NCI-H82 treated with DMSO at 0.1 percent for 48 hours (cell line): ENCODE data around the gene ACKR1.
A peak's percentile ranks its signal among the peaks of the same experiment; 100 is the strongest.

Experiments used
- DNase-seq: peaks from one replicate; lab custom pipeline; 2025; ENCODE audit not compliant: unreplicated experiment; lab: John Stamatoyannopoulos, UW

The ACKR1 gene

DNA sequence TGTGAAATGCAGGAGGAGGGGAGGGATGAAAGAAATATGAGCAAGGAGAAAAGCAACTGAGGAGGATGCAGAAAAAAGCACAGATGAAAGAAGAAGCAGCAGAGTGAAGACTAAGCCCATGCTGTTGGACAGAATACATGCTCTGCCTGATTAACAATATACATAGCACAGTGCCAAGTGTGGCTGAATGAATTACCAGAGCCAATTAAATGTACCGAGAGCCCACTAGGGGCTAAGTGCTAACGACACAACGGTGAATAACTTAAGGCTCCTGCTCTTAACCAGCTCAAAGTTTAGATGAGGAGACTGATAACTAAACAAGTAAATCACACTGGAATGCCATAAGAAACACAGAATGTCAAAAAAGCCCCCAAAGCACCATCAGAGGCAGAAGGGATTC, 17.6 kb upstream of the ACKR1 start:
- DNase-seq, result no peak

DNA sequence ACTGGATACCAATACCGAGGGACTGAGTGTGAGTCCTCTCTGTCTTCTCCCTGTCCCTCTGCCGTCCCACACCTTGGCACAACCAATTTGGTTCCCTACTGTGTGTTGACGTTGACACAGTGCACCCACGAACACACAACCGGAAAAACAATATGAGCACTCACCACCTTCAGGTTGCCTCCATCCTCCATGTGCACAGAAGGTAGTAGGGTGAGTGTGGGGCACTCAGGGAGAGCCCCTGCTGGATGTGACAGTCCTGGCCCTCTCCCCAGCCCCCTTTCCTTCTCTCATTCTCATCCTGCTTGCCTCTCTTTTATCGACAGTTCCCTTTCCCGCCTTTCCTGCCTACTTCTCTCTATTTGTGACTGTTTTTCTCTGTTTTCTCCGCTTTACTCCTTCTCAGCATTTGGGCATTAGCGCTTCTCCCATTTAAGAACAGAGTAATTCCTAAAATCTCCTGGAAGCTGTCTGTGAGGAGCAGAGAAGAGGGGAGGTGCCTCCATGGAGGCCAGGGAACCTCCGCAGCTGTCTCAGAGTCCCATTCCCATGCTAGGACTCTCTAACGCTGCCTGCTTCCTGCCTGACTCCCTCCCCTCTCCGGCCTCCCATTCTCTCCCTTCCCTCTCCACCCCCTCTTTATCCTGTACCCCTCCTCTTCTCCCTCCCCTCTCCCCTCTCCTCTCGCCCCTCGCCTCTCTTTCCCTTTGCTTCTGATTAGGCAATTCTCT, 16.9 kb upstream of the ACKR1 start:
- no peak for DNase-seq

DNA sequence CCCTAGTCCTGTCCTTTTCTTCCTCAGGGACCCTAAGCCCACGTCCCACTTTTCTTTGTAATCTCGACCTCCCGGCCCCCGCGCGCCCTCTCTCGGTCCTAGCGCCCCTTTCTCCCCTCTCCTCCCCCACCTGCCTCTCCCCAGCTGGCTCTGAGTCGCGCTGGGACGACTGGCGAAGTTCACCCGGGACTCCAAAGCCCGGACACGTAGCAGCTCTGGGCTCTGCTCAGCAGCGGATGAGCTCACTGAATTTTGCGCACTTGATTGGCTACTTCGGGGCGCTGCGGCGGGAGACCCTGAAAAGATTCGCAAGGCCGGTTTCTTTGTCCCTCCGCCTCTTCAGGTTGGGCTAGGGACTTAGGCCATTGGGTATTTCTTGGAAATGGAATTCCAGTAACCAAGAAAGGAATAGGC, 16.3 kb upstream of the ACKR1 start:
- peak; percentile 35 for DNase-seq

DNA sequence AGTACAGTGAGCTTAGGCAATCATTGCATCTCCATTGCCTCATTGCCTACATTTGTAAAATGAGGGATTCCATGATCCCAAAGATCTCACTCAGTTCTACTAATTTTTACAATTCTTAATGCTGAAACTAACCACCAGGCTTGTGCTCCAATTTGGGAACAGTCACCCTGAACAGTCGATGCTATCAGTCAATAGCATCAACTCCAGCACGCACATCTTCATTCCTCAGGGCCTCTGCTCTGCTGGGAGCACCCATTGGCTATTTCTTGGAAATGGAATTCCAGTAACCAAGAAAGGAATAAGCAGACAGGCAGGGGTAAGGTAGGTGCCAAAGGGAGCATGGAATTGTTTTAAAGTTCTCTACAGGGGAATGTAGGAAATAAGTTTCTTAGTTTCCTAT, 14.2 kb upstream of the ACKR1 start:
- DNase-seq, result no peak

DNA sequence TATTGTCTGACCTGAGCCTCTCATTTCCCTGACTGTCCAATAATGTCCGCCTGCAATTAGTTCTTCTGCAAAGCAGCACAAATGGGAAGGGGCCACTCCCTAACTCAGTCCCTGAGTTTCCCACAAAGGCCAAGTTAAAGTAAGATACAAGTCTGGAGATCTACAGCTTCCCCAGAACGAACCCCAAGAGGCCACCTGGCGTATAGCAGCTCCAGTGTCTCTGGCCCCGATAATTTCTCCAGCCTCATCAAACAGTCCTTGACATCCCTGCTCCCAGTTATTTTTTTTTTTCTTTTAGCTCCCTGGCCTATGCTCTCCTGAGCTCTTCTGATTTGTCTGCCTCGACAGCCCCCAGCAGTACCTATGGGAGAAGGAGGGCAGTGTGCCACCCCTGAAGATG, 8.1 kb upstream of the ACKR1 start:
- no peak for DNase-seq

DNA sequence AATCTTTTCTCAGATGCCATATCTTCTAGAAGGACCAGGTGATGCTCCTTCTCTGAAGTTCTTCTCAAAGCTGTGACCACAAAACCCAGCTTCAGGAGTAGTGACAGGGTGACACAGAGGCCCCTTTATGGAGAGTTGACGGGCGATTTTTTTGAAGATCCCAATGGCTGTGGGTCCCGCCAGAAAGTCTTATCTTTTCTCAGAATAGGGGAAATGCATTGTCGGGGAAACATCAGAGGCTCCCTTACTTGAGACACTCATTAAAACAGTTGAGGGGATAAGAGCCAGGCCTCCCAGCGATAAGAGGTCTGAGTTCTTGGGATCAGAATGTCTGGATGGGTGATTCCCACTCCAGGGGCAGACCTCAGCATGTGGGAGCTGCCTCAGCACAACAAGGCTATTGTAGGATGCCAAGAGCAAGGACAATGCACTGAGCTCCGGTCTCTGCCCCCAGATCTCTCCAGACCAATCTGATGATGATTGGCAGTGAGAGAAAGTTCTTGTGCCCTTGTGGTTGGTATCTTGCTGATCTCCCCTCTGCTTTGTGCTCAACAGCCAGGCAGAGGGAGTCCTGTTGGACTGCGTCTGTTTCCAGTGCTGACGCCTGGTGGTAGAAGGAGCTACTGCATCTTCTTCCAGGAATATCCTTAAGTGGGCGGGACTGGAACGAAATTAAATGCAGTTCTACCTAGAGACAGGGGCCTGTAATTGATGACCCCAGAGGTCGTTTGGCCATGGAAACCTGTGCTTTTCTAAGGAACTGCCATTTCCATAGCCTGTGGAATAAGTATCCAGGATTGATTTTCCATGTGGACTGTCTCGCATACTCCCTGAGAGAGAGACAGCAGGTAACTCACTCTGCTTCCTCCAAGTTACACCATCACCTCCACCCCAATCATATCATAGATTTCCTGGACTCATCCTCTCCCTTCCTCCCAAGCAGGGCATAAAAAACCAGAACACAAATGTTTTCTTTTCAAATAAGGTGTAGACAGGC, 6.8 kb upstream of the ACKR1 start:
- DNase-seq, result peak; percentile 66

DNA sequence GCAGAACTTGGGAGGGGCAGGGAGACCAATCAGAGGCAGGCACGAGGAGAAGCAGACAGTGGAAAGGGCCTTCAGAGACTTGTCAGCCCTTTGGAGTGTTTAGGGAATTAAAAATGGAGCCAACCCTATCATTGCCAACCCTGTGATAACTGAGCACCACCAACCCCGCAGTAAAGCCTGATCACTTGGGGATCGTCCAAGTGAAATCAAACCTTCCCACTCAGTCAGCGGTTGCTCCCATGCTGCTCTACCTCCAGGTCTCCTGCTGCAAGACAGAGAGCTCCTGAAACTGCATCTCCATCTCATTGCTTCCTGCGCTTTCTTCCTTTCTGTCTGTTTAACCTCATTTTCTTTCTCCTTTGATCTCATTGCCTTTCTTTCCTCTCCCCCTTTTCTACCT, 4.8 kb upstream of the ACKR1 start:
- no peak for DNase-seq

DNA sequence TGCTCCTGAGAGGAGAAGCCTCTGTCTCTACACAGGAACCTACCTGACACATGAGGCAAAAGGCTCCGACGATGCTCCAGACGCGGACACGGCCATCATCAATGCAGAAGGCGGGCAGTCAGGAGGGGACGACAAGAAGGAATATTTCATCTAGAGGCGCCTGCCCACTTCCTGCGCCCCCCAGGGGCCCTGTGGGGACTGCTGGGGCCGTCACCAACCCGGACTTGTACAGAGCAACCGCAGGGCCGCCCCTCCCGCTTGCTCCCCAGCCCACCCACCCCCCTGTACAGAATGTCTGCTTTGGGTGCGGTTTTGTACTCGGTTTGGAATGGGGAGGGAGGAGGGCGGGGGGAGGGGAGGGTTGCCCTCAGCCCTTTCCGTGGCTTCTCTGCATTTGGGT, 3.9 kb upstream of the ACKR1 start:
- no peak for DNase-seq

DNA sequence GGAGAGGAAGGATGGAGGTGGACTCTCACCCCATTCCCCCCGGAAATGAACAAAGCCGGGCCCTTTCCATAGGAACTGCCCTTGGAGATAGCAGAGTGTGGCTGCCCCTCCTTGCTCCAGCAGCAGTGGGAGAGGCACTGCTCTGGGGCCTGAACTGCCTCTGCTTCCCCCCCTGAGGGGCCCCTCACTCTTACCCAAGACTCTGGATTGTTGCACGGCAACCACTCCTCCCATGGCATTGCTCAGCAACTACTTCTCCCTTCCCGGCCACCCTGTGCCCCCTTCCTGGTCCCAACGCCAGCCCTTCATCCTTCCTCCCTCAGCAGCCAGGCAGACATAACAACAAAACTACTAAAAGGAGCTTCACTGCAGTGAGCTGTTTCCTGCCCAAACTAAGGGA, 3.0 kb upstream of the ACKR1 start:
- no peak for DNase-seq

DNA sequence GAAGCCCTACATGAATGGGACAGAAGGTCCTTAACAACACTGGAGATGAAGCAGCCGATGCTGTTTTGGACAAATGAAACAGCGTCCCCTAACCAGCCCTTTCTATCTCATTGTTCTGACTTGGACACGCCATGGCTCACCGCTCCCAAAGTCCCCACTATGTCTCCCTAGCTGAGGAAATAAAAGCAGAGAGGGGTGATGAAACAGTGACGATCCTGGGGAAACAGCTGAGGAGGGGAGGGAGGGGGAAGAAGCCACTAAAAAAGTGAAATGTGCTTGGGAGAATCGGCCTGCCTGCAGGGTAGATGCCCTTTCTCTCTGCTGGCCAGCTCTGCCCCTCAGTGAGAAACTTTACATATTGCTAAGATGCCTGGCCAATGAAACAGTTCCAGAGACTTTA, 1.1 kb upstream of the ACKR1 start:
- DNase-seq, result no peak

DNA sequence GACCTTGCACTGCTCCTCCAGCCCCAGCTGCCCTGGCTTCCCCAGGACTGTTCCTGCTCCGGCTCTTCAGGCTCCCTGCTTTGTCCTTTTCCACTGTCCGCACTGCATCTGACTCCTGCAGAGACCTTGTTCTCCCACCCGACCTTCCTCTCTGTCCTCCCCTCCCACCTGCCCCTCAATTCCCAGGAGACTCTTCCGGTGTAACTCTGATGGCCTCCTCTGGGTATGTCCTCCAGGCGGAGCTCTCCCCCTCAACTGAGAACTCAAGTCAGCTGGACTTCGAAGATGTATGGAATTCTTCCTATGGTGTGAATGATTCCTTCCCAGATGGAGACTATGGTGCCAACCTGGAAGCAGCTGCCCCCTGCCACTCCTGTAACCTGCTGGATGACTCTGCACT, 550 bp downstream of the ACKR1 start:
- no peak for DNase-seq

DNA sequence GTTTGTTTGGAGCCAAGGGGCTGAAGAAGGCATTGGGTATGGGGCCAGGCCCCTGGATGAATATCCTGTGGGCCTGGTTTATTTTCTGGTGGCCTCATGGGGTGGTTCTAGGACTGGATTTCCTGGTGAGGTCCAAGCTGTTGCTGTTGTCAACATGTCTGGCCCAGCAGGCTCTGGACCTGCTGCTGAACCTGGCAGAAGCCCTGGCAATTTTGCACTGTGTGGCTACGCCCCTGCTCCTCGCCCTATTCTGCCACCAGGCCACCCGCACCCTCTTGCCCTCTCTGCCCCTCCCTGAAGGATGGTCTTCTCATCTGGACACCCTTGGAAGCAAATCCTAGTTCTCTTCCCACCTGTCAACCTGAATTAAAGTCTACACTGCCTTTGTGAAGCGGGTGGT, 1.4 kb downstream of the ACKR1 start:
- no peak for DNase-seq

DNA sequence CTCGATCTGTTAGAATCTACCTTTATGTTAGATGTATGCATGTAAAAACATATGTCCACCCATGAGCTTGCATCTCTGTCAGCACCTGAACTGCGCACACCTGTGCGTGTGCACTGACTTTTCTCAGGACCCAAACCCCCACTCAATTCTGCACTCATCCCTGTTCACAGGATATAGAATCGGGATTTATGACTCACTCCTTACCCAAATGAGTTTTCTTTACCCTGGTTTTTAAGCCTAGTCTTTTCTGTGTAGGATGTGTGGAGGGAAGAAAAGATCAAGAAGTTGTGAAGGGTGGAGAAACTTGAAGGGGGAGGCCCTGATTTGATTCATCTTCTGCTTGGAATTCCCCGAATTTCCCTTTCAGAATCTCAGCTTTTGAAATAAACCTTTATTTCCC, 2.4 kb downstream of the ACKR1 start:
- no peak for DNase-seq

DNA sequence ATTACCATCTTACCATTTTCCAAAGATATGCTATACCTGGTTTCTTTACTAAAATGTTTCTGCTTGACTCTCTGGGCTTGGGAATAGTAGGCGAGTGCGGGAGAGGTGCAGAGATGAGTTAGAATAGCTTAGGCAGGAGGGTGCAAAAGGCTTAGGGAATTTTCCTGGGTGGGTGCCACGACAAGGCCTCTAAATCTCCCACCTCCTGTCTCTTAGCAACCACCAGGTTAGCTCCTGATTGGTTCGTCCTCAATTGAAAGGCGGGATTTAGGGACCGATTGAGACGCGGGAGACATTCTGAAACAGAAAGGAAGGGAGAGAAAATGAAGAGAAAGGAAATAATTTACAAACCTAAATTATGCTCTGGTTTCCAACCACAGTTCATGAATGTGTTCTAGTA, 3.1 kb downstream of the ACKR1 start:
- DNase-seq, result peak; percentile 40

DNA sequence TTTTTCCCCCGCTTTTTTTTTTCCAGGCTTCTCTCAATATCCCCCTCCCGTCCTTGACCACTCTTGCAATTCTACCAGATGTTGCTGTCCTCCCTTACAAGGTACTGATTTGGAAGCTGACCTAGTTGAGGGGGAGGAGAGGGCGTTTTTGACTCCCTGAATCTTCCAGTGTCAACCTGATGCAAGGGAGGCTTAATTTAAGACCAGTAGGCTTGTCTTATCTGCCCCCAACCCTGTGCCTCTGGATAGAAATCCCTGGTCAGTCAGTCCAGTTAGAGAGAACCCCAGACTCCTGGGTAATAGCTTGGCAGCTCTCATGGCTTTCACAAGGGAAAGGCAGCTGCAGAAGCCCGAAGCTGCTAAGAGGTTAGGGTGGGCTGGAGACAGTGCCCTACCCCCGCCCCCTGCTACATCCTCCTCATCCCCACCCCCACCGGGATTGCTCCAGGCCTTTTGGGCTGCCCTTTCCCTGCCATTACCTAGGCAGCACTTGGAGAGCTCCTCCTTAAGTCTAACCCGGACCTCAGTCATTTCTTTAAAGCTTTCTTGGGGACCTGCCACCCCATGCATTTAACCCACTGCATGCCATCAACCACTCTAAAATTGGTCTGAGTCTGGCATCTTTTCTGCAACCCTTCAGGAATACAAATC, 3.6 kb downstream of the ACKR1 start:
- DNase-seq, result no peak

DNA sequence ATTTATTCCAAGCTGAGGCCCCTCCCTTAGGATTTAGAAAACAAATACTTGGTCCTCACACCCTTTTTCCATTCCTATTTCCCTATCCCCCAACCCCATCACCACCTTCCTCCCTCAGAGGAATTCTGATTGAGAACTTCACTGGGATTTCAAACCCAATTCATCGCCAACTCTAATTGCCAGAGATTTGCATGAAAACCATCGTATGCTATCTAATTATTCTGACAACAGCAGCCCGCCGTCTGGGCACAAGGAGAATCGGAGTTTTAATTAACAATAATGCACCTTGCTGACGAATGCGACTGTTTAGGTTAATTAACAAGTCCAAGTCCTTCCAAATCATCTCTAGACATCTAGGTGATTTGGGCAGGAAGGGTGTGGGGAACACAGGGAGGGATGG, 4.4 kb downstream of the ACKR1 start:
- no peak for DNase-seq

DNA sequence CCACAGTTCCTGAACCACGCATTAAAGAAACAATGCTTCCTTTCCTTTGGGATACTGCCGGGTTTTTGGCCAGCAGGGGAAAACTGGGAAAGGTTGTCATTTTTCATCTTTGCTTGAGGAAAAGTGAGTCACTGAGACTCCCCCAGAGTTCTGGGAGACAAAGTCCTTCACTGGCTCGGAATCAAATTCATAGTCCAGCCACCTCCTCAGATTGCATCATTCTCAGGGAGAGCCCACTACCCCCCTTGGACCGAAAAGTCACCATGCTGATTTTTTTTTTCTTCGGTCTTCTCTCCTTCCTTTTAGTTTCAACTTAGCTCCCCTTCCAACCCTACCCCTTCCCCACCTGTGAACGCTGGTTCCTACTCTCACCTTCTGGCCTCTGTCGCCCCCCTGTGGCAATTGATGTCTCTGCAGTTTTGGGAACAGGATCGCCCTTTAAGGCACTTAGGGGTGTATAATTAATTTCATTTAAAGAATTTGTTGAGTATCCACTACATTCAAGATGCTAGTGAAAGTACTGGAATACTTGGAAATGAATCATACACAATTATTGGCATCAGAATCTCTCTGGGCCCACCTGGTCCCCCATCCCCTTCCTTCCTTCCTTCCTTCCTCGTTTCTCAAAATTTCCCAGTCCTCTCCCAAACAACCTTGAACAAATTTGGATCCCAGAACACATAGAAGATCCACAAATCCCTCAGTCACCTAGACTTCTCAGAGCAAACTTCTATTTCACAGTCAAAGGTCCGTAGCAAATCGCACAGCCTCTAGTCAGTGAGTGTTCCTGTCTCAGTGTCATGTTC, 6.9 kb downstream of the ACKR1 start:
- peak; percentile 10 for DNase-seq

DNA sequence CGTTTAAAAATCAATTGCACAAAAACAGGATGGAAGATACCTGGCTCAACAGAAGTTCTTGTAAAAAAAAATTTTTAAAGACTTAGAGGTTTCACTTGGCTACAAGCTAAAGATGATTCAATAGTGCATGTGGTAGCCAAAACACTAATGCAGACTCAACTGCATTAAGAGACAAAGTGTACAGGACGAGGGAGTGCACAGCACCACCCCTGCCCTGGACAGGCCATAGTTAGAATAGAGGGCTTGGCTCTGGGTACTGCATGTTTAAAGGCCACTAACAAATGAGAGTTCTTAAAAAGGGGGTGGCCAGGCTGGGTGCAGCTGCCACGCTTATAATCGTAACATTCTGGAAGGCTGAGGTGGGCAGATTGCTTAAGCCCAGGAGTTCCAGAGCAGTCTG, 7.9 kb downstream of the ACKR1 start:
- DNase-seq, result no peak

DNA sequence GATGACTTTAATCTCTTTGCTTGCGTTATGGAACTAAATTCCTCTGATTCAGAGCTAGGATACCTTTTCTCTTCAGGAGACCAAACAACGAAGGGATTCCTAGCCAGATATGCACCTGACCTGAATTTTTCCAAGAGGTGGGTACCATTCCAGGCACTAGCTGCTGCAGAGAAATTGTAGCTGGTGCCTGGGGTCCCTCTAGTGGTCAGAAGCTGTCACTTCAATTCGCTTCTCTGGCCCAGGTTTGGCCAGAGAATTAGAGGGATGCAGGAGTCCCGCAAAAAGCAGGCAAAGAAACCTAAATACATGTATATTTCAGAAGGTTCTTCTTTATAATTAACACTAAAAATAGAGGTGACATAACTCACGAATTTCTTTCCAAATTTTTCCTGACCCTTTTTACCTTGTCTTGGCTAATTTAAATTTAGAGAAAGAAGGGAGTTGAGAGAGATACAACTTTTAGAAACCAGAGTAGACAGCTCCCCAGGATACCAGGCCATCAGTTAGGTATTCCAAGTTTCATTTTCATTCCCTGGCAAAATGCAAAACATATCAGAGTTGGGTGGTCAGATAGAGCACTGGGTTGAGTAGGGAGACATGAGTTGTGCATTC, 9.6 kb downstream of the ACKR1 start:
- DNase-seq, result peak; percentile 27
